Mucosa of stomach (tissue), 1 donor: ENCODE data around the gene KIF13A.
"Not testable (repeated sequence)": the region's sequence is repeated elsewhere in the genome, so short reads cannot be mapped to it uniquely, and the experiment has no call there.

Experiments used
- H3K27me3 ChIP-seq: one replicate; pipeline ENCODE4 v1.7.0; 2013; ENCODE audit warnings: mild to moderate bottlenecking, low read length; ENCODE audit not compliant: control insufficient read depth, insufficient read depth
- H3K36me3 ChIP-seq: one replicate; pipeline ENCODE4 v1.7.0; 2013; ENCODE audit warnings: low read length; ENCODE audit not compliant: control insufficient read depth, insufficient read depth
- H3K4me1 ChIP-seq: one replicate; pipeline ENCODE4 v1.7.0; 2013; ENCODE audit warnings: mild to moderate bottlenecking, low read length; ENCODE audit not compliant: control insufficient read depth, insufficient read depth
- H3K4me3 ChIP-seq: one replicate; pipeline ENCODE4 v1.7.0; 2013; ENCODE audit warnings: low read length
- H3K9ac ChIP-seq: one replicate; pipeline ENCODE4 v1.7.0; 2013; ENCODE audit warnings: mild to moderate bottlenecking, low read length, moderate library complexity
- H3K9me3 ChIP-seq: one replicate; pipeline ENCODE4 v1.7.0; 2013; ENCODE audit warnings: mild to moderate bottlenecking, low read length, moderate library complexity; ENCODE audit not compliant: control insufficient read depth
- donor health status: Pancreatic carcinoma.

Gene KIF13A

DNA sequence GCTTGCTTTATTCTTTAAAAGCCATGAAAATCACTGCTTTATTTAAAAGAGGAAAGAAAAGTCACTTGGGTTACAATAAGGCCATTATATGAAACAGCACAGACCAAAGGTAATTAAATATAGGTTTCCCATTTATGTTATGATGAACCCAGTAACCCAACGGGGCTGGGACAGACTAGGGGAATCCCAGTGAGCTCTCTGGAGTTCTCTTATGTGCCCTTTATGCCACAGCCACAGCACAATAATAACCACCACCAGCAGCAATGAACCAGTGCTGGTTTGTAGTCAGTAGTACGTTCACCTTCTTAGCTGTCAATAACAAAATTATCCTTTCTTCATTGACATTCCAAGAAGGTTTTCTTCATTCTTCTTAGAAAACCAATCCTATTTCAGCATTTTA lies 87.4 kb downstream of the KIF13A start:
- no peaks in the 10 kb centered on the region for H3K27me3 ChIP-seq
- H3K4me3 ChIP-seq = no peak overlapping the region
- H3K9ac ChIP-seq = no peak overlapping the region
- H3K4me1 ChIP-seq = no peaks in the 10 kb centered on the region
- peaks cover 4% of the 10 kb centered on the region for H3K9me3 ChIP-seq
- H3K36me3 ChIP-seq = no peaks in the 10 kb centered on the region

DNA sequence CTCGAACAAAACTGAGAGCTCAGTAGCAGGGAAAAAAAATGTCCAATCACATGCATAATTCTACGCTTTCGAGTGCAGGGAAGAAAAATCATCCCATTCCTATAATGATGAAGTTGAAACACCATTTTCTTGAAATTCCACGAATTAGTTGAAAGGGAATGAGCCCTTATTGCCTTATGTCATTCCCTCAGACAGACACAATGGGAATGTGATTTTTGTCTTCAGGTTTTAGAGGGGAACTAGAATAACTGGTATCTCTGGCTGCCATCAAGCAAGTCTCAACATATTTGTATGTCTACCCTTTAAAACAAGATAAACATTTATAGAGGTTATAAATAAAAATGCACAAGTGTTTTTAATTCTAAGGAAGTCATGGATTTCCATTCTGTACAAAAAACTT lies 87.9 kb downstream of the KIF13A start:
- H3K27me3 ChIP-seq = no peaks in the 10 kb centered on the region
- peaks cover 9% of the 10 kb centered on the region for H3K9me3 ChIP-seq
- H3K9ac ChIP-seq = no peak overlapping the region
- H3K36me3 ChIP-seq = no peaks in the 10 kb centered on the region
- no peaks in the 10 kb centered on the region for H3K4me1 ChIP-seq
- no peak overlapping the region for H3K4me3 ChIP-seq

DNA sequence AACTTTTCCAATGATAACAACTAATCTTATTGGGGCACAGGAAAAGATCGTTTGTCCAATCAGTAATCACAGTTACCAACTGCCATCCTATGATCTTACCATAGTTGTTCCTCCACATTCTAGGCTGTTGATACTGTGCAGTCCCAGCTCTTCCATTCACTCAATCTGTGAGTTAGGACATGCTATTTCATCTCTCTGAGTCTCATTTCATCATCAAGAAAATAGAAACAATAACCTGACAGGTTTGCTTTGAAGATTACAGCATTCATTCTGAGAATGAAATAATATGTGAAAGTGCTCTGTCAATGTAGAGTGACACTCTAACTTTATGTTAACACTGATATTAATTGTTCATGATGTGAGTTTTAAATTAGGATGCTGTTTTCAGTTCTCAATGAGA lies 89.8 kb downstream of the KIF13A start:
- no peak overlapping the region for H3K9ac ChIP-seq
- no peaks in the 10 kb centered on the region for H3K27me3 ChIP-seq

DNA sequence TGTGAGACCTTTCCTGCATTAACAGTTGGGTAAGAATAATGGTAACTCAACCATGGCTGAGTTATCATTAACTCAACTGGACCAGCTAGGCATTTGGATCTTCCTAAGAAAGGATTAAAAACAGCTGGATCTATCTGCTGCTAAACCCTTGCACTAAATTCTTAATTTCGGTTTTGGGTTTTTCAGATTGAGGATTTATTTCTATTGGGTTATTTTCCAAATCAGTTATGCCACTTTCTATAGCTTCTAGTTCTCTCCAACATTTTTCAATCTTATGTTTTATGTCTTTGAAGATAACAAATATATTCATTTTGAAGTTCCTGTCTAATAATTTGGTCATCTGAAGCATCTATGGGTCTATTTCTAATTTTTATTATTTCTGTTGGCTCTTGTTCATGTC lies 92.5 kb downstream of the KIF13A start:
- no peaks in the 10 kb centered on the region for H3K36me3 ChIP-seq
- no peak overlapping the region for H3K4me3 ChIP-seq
- H3K27me3 ChIP-seq = no peaks in the 10 kb centered on the region
- H3K9me3 ChIP-seq = peaks cover 11% of the 10 kb centered on the region
- H3K9ac ChIP-seq = no peak overlapping the region
- no peaks in the 10 kb centered on the region for H3K4me1 ChIP-seq

More for the DNA sequence above, 89.8 kb downstream of the KIF13A start:
- peaks cover 11% of the 10 kb centered on the region for H3K9me3 ChIP-seq
- H3K36me3 ChIP-seq = no peaks in the 10 kb centered on the region
- no peaks in the 10 kb centered on the region for H3K4me1 ChIP-seq
- H3K4me3 ChIP-seq = no peak overlapping the region

GRCh38 chr6:17894191-17894590 lies 93.2 kb downstream of the KIF13A start:
- Histone ChIP-seq H3K4me3 (no peak overlapping the region), H3K4me1 (no peaks in the 10 kb centered on the region), H3K9me3 (peaks cover 11% of the 10 kb centered on the region), H3K9ac (no peak overlapping the region), H3K27me3 (no peaks in the 10 kb centered on the region), H3K36me3 (no peaks in the 10 kb centered on the region)

DNA sequence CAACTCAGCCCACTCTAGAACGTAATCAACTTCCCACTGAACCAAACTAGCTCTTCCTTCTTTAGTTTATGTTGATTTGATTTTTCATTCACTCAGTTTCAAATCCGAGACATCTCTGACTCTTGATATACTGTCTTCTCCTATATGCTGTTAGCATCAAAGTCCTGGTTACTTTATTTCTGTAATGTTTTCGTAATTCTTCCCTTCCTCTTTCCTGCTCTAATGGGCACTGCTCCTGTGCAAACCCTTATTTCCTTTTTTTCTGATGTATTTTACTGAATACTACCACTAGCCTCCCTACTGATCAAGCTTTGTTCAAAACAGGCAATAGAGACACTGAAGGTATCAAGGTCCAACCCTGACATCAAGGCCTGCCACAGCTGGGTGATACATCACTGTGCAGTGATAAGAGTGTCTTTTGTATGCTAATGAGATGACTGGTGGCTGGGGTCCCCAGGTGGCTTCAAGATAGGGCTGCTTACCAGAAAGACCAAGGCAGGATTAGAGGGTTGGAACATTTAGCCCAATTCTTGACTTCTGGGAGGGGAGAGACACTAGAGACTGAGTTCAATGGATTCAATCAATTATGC lies 95.2 kb downstream of the KIF13A start:
- Histone ChIP-seq H3K9ac (no peak overlapping the region), H3K4me1 (no peaks in the 10 kb centered on the region), H3K27me3 (no peaks in the 10 kb centered on the region), H3K9me3 (peaks cover 11% of the 10 kb centered on the region), H3K4me3 (no peak overlapping the region), H3K36me3 (no peaks in the 10 kb centered on the region)

DNA sequence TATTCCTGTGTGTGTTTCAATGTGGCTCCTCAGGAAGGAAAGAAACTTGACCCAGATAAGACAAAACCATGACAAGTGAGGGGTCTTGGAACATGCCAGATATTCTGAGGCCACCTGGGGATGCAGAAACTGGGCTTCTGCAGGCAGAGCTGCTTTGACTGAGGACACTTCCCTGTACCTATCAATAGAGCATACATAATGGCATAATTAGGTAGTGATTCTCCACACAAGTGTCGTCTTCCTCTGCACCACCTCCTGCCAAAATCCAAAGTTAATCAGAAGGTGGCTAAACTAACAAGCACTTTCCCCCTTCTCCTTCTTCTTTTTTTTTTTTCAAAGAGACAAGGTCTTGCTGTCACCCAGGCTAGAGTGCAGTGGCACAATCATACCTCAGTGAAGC lies 97.1 kb downstream of the KIF13A start:
- H3K36me3 ChIP-seq = no peaks in the 10 kb centered on the region

GRCh38 chr6:17889777-17890176 lies 97.7 kb downstream of the KIF13A start:
- not testable (repeated sequence) for H3K9me3 ChIP-seq, H3K27me3 ChIP-seq, H3K4me3 ChIP-seq, H3K9ac ChIP-seq, H3K36me3 ChIP-seq
- H3K4me1 ChIP-seq = peaks cover 12% of the 10 kb centered on the region

More for the DNA sequence above, 97.1 kb downstream of the KIF13A start:
- Histone ChIP-seq H3K27me3 (no peaks in the 10 kb centered on the region), H3K9me3 (peaks cover 6% of the 10 kb centered on the region), H3K4me1 (peaks cover 6% of the 10 kb centered on the region), H3K4me3 (no peak overlapping the region), H3K9ac (no peak overlapping the region)

- H3K4me1 ChIP-seq = peaks cover 28% of the 10 kb centered on the region
Observed at GRCh38 chr6:17886891-17887290, 100.5 kb downstream of the KIF13A start.

GRCh38 chr6:17885889-17886576 lies 101.4 kb downstream of the KIF13A start:
- Histone ChIP-seq H3K4me3 (no peak overlapping the region), H3K27me3 (no peaks in the 10 kb centered on the region), H3K36me3 (no peaks in the 10 kb centered on the region), H3K9me3 (no peaks in the 10 kb centered on the region), H3K9ac (no peak overlapping the region), H3K4me1 (peaks cover 28% of the 10 kb centered on the region)

More at GRCh38 chr6:17886891-17887290, 100.5 kb downstream of the KIF13A start:
- Histone ChIP-seq H3K9me3 (no peaks in the 10 kb centered on the region), H3K27me3 (no peaks in the 10 kb centered on the region), H3K4me3 (no peak overlapping the region), H3K9ac (no peak overlapping the region), H3K36me3 (no peaks in the 10 kb centered on the region)

DNA sequence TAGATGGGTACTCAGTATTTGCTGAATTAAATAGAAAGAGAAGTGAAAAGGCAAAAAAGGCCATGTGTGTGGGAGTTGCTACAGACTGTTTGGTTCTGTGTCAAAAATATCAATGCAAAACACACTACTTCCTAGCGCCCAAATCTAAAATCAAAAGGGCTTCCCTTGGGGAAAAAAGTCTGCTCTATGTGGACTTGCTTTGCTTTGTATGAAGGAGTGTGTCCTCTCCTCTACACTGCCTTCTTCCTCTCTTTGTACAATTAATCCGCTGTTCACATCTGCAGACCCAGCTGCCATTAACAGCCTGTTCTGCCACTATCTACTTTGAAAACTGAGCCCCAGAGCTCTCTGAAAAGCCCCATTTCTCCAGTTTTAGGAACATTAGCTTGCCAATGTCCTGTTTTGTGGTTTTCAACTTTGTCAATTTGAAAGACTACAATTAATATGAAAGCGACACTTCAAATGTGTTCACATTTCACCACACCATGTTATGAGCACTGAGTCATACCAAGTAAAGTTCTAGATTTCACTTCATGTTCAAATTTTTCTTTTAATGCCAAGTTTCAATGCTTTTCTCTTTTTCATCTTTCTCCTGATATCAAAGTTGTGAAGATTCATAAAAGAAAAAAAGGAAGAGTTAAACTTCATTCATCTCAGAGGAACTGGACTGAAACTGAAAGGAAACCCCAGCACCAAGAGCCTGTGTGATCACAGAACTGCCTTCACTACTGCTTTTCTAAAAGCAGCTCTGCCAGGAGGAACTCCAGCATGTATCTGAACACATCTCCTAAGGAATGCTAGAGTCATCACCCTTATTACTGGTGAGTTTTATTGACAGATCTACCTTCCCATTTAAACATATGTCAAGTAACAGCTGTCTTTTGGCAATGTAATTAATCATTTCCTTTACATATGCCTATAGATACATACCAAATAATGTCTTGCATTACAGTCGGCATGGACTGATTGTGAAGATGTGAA lies 102.6 kb downstream of the KIF13A start:
- Histone ChIP-seq H3K9ac (no peak overlapping the region), H3K4me3 (no peak overlapping the region), H3K36me3 (no peaks in the 10 kb centered on the region), H3K4me1 (peaks cover 28% of the 10 kb centered on the region), H3K27me3 (no peaks in the 10 kb centered on the region), H3K9me3 (no peaks in the 10 kb centered on the region)
